AG09309 (cell line): ENCODE measurements around the gene SMARCA2.

Experiments
- DNase-seq: peaks from one replicate; pipeline ENCODE4 v3.0.0-alpha.2; 2010; ENCODE audit warnings: low read depth
- H3K4me3 ChIP-seq: 2 replicates; pipeline ENCODE4 v1.5.1; 2011; ENCODE audit warnings: mild to moderate bottlenecking, low read depth, low read length, moderate library complexity; ENCODE audit not compliant: control insufficient read depth
- TF ChIP-seq, protein P1 (sequence below): IDR thresholded peaks from 2 replicates; pipeline ENCODE4 v1.5.1; 2011; ENCODE audit warnings: mild to moderate bottlenecking, low read depth, low read length, inconsistent platforms; ENCODE audit not compliant: insufficient read depth, control insufficient read depth; ENCODE audit errors: missing control alignments

Gene SMARCA2

DNA sequence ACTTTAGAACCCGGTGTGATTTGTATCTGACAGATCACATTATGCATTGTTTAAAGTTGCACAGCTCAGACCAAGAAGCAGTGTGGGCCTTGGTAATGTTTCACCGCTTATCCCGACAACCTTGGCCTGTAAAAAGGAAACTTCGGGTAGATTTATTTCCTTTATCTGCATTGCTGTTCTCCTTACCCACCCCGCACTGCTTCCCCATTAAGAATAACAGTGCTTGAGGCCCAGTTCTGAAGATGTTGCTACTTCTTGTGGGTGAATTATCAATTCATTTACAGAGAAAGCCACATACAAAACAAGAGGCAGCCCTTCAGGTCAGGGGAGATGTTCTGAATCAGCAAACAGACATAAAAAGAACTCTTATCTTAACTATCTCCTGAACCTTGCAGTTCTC, 8.4 kb downstream of the SMARCA2 start:
- TF ChIP-seq, protein P1, sequence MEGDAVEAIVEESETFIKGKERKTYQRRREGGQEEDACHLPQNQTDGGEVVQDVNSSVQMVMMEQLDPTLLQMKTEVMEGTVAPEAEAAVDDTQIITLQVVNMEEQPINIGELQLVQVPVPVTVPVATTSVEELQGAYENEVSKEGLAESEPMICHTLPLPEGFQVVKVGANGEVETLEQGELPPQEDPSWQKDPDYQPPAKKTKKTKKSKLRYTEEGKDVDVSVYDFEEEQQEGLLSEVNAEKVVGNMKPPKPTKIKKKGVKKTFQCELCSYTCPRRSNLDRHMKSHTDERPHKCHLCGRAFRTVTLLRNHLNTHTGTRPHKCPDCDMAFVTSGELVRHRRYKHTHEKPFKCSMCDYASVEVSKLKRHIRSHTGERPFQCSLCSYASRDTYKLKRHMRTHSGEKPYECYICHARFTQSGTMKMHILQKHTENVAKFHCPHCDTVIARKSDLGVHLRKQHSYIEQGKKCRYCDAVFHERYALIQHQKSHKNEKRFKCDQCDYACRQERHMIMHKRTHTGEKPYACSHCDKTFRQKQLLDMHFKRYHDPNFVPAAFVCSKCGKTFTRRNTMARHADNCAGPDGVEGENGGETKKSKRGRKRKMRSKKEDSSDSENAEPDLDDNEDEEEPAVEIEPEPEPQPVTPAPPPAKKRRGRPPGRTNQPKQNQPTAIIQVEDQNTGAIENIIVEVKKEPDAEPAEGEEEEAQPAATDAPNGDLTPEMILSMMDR, result no peak
- no peak for DNase-seq
- no peak overlapping the region for H3K4me3 ChIP-seq

DNA sequence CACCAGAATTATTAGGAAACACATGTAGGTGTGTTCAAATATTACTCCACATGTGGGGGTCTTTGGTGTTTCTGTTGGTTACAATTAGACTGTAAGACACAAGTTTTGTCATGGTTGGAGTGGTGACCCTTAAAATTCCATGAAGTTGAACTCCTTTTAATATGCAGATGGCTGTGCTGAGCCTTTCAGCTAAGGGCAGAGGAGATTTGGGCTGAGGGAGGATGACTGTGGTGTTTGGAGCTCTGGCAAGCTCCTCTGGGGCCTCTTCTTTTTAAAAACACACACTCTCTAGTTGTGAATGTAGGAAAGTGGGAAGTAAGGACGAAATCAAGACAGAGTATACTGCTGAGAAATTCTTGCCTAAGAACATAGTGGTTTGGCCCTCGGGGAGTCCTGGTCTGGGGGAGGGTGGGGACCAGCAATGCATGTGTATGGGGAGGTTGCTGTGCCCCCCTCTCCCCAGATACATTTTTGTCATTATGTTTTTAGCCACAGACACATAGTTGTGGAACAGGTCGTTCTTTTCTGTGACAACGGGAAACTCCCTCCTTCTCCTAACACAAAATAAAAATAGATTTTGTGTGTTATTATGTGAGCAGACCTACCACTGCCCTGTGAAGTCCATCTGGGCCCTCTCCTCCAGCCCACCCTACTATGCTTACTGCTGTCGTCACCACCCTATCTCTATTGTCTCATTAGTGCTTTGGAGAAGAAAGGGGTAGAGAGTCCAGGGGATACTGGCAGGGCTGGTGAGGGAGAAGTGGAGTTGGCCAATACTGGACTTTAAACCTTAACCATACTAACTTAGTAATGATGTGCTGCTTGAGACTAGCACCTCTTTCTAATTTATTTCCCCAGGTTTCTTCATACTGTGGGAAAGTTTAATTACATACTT, 10.0 kb downstream of the SMARCA2 start:
- TF ChIP-seq, protein P1, result no peak
- no peak overlapping the region for H3K4me3 ChIP-seq
- no peak for DNase-seq

- no peak for DNase-seq
- H3K4me3 ChIP-seq, result no peak overlapping the region
- TF ChIP-seq, protein P1, result no peak
These were observed 11.3 kb downstream of the SMARCA2 start for GRCh38 chr9:2026220-2026997.

- H3K4me3 ChIP-seq, result no peak overlapping the region
- DNase-seq, result no peak
- TF ChIP-seq, protein P1, result no peak
These were observed 12.5 kb downstream of the SMARCA2 start for GRCh38 chr9:2027543-2028160.

- TF ChIP-seq, protein P1, result no peak
- H3K4me3 ChIP-seq, result no peak overlapping the region
- no peak for DNase-seq
These were observed 13.7 kb downstream of the SMARCA2 start for GRCh38 chr9:2028888-2029287.

- TF ChIP-seq, protein P1, result no peak
- DNase-seq, result no peak
- H3K4me3 ChIP-seq, result no peak overlapping the region
These were observed 14.6 kb downstream of the SMARCA2 start for GRCh38 chr9:2029666-2030170.
